Liver (tissue), 9 donors: Measurements from ENCODE around the gene RNF13. TPM values are rescaled to one million over a fixed set of nuclear protein-coding genes. Genes with fewer than 3 reads are reported as not detected.

Experiments
- DNase-seq: peaks from one replicate; pipeline ENCODE4 v3.0.0-alpha.2; 2017; ENCODE audit warnings: low spot score
- H3K27ac ChIP-seq, 2 donors: one replicate each; pipeline ENCODE4 v1.7.0; 2013; ENCODE audit warnings: inconsistent platforms in 2 of 2, low read length in 2 of 2, control low read depth in 1 of 2, low read depth in 1 of 2, mild to moderate bottlenecking in 1 of 2
- H3K27me3 ChIP-seq, 4 donors: one replicate each; pipeline versions ENCODE4 v1.6.1 to v1.7.0; 2013; ENCODE audit warnings: low read length in 3 of 4, inconsistent platforms in 1 of 4, mild to moderate bottlenecking in 1 of 4, moderate library complexity in 1 of 4; ENCODE audit not compliant: control insufficient read depth in 4 of 4, insufficient read depth in 4 of 4
- H3K36me3 ChIP-seq, 4 donors: one replicate each; pipeline versions ENCODE4 v1.6.1 to v1.7.0; 2013; ENCODE audit warnings: low read length in 3 of 4, mild to moderate bottlenecking in 3 of 4, low read depth in 1 of 4, moderate library complexity in 1 of 4; ENCODE audit not compliant: control insufficient read depth in 4 of 4, insufficient read depth in 3 of 4
- H3K4me1 ChIP-seq, 4 donors: one replicate each; pipeline versions ENCODE4 v1.6.1 to v1.7.0; 2013; ENCODE audit warnings: low read length in 3 of 4, mild to moderate bottlenecking in 3 of 4, moderate library complexity in 1 of 4; ENCODE audit not compliant: control insufficient read depth in 4 of 4, insufficient read depth in 4 of 4
- H3K4me3 ChIP-seq, 3 donors: one replicate each; pipeline versions ENCODE4 v1.6.1 to v1.7.0; 2013; ENCODE audit warnings: low read length in 3 of 3, control low read depth in 1 of 3, low read depth in 1 of 3, mild to moderate bottlenecking in 1 of 3
- H3K9ac ChIP-seq, 2 donors: one replicate each; pipeline ENCODE4 v1.7.0; 2013; ENCODE audit warnings: low read length in 2 of 2, mild to moderate bottlenecking in 2 of 2, moderate library complexity in 2 of 2, control low read depth in 1 of 2, low read depth in 1 of 2
- H3K9me3 ChIP-seq, 4 donors: one replicate each; pipeline versions ENCODE4 v1.6.1 to v1.7.0; 2013; ENCODE audit warnings: low read length in 3 of 4; ENCODE audit not compliant: control insufficient read depth in 4 of 4
- EGR1 ChIP-seq, 2 donors: IDR thresholded peaks; 2 replicates each; pipeline ENCODE4 v1.6.1; 2016 to 2018; ENCODE audit warnings: antibody characterized with exemption in 2 of 2, low read depth in 2 of 2
- FOXA1 ChIP-seq: IDR thresholded peaks from 2 replicates; pipeline ENCODE4 v1.6.1; 2016; ENCODE audit warnings: antibody characterized with exemption
- FOXA2 ChIP-seq: IDR thresholded peaks from 2 replicates; pipeline ENCODE4 v1.6.1; 2016; ENCODE audit warnings: antibody characterized with exemption
- GABPA ChIP-seq, 2 donors: IDR thresholded peaks in 1 of 2; conservative IDR thresholded peaks in 1 of 2; 2 replicates each; pipeline ENCODE4 v1.6.1; 2016; ENCODE audit warnings: antibody characterized with exemption in 2 of 2, mild to moderate bottlenecking in 1 of 2, moderate library complexity in 1 of 2
- HNF4A ChIP-seq, 2 donors: conservative IDR thresholded peaks; 2 replicates each; pipeline ENCODE4 v1.6.1; 2016; ENCODE audit warnings: antibody characterized with exemption in 2 of 2, mild to moderate bottlenecking in 2 of 2
- HNF4G ChIP-seq: IDR thresholded peaks from 2 replicates; pipeline ENCODE4 v1.6.1; 2016; ENCODE audit warnings: antibody characterized with exemption
- JUND ChIP-seq, 2 donors: IDR thresholded peaks; 2 replicates each; pipeline ENCODE4 v1.6.1; 2016; ENCODE audit warnings: antibody characterized with exemption in 2 of 2
- NR2F2 ChIP-seq: IDR thresholded peaks from 2 replicates; pipeline ENCODE4 v1.6.1; 2016; ENCODE audit warnings: antibody characterized with exemption
- RAD21 ChIP-seq, 2 donors: IDR thresholded peaks; 2 replicates each; pipeline ENCODE4 v1.6.1; 2016; ENCODE audit warnings: antibody characterized with exemption in 2 of 2, mild to moderate bottlenecking in 2 of 2
- RXRA ChIP-seq, 2 donors: IDR thresholded peaks; 2 replicates each; pipeline ENCODE4 v1.6.1; 2017 to 2018; ENCODE audit warnings: antibody characterized with exemption in 2 of 2, mild to moderate bottlenecking in 1 of 2
- SP1 ChIP-seq: IDR thresholded peaks from 2 replicates; pipeline ENCODE4 v1.6.1; 2018; ENCODE audit warnings: antibody characterized with exemption, mild to moderate bottlenecking
- TAF1 ChIP-seq: conservative IDR thresholded peaks from 2 replicates; pipeline ENCODE4 v1.6.1; 2016; ENCODE audit warnings: antibody characterized with exemption, mild to moderate bottlenecking
- YY1 ChIP-seq: IDR thresholded peaks from 2 replicates; pipeline ENCODE4 v1.6.1; 2016; ENCODE audit warnings: antibody characterized with exemption, mild to moderate bottlenecking
- WGBS: extraction: QIAGEN DNeasy Blood & Tissue Kit; methylation state at CpG from one replicate; pipeline ENCODE4 v1.1.7; 2013; 5-methylcytosine and 5-hydroxymethylcytosine counted together
- polyA plus RNA-seq, 2 donors: library from polyadenylated mRNA; stranded (reverse) in 1 of 2; unstranded in 1 of 2; fragments of 200-250 nt in 1 of 2; fragments of >200 nt in 1 of 2; fragmentation: Nextera tagmentation in 1 of 2; extraction: Ambion mirVana in 1 of 2; gene quantifications; one replicate each; pipeline versions ENCODE4 v1.2.1 to v1.2.3, GENCODE V29; 2013 to 2015
- total RNA-seq, 2 donors: library from RNA; depleted of rRNA; stranded (reverse); fragments of >200 nt; gene quantifications; one replicate each; pipeline ENCODE4 v1.2.3, GENCODE V29; 2014
- TF ChIP-seq, protein P1 (sequence below): IDR thresholded peaks from 2 replicates; pipeline ENCODE4 v1.6.1; 2016; ENCODE audit warnings: antibody characterized with exemption, mild to moderate bottlenecking
- TF ChIP-seq, protein P2 (sequence below): fragments of 150-350 bp; IDR thresholded peaks from 2 replicates; pipeline ENCODE4 v1.5.1; 2017; ENCODE audit warnings: improper control_type of control experiment, low read depth, low read length; ENCODE audit not compliant: missing input control
- TF ChIP-seq, protein P3 (sequence below): IDR thresholded peaks from 2 replicates; pipeline ENCODE4 v1.6.1; 2016; ENCODE audit warnings: antibody characterized with exemption
- TF ChIP-seq, protein P4 (sequence below): IDR thresholded peaks from 2 replicates; pipeline ENCODE4 v1.6.1; 2016; ENCODE audit warnings: antibody characterized with exemption
- TF ChIP-seq, protein P5 (sequence below): IDR thresholded peaks from 2 replicates; pipeline ENCODE4 v1.6.1; 2016; ENCODE audit warnings: antibody characterized with exemption
- donor health status: healthy.
- donor health status: healthy.
- donor health status: healthy.
- donor health status: healthy.
- donor health status: healthy.

The RNF13 gene
- total and polyA plus RNA-seq, 4 donors = 31.3 to 70.5 (median 59.9) TPM

DNA sequence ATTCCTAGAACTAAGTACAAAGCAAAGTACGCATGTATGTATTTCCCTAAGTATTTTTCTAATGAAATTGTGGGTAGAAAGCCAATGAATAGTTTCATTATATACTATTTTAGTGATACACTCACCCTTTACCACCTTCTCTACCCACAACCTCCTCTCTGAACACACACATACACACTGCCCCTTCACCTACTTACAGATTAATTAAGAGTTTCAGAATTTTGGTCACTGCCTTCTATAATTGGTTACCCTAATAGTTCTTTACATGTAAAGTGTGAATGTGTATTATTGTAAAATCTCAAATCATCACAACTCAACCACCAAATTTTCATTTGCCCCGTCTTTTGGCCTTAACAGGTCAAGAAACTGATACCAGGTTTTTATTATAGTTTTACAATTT is 150.5 kb downstream of the RNF13 start:
- WGBS = 97% methylated on average over 2 of the region's 2 CpGs
- H3K9ac ChIP-seq = no peak overlapping the region
- no peak overlapping the region for H3K4me3 ChIP-seq
- H3K36me3 ChIP-seq = no peaks in the 10 kb centered on the region
- H3K27ac ChIP-seq = no peak overlapping the region
- no peaks in the 10 kb centered on the region for H3K27me3 ChIP-seq
- no peak for DNase-seq
- peaks cover 1 to 7% (median 5%) of the 10 kb centered on the region in 4 donors for H3K4me1 ChIP-seq
- no peaks in the 10 kb centered on the region for H3K9me3 ChIP-seq
- no peak for TF ChIP-seq RXRA (IDR thresholded peaks at IDR 0.05)
- TF ChIP-seq, protein P1, sequence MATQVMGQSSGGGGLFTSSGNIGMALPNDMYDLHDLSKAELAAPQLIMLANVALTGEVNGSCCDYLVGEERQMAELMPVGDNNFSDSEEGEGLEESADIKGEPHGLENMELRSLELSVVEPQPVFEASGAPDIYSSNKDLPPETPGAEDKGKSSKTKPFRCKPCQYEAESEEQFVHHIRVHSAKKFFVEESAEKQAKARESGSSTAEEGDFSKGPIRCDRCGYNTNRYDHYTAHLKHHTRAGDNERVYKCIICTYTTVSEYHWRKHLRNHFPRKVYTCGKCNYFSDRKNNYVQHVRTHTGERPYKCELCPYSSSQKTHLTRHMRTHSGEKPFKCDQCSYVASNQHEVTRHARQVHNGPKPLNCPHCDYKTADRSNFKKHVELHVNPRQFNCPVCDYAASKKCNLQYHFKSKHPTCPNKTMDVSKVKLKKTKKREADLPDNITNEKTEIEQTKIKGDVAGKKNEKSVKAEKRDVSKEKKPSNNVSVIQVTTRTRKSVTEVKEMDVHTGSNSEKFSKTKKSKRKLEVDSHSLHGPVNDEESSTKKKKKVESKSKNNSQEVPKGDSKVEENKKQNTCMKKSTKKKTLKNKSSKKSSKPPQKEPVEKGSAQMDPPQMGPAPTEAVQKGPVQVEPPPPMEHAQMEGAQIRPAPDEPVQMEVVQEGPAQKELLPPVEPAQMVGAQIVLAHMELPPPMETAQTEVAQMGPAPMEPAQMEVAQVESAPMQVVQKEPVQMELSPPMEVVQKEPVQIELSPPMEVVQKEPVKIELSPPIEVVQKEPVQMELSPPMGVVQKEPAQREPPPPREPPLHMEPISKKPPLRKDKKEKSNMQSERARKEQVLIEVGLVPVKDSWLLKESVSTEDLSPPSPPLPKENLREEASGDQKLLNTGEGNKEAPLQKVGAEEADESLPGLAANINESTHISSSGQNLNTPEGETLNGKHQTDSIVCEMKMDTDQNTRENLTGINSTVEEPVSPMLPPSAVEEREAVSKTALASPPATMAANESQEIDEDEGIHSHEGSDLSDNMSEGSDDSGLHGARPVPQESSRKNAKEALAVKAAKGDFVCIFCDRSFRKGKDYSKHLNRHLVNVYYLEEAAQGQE = no peak
- no peak for TF ChIP-seq HNF4A (conservative IDR thresholded peaks at IDR 0.05)
- TF ChIP-seq, protein P2, sequence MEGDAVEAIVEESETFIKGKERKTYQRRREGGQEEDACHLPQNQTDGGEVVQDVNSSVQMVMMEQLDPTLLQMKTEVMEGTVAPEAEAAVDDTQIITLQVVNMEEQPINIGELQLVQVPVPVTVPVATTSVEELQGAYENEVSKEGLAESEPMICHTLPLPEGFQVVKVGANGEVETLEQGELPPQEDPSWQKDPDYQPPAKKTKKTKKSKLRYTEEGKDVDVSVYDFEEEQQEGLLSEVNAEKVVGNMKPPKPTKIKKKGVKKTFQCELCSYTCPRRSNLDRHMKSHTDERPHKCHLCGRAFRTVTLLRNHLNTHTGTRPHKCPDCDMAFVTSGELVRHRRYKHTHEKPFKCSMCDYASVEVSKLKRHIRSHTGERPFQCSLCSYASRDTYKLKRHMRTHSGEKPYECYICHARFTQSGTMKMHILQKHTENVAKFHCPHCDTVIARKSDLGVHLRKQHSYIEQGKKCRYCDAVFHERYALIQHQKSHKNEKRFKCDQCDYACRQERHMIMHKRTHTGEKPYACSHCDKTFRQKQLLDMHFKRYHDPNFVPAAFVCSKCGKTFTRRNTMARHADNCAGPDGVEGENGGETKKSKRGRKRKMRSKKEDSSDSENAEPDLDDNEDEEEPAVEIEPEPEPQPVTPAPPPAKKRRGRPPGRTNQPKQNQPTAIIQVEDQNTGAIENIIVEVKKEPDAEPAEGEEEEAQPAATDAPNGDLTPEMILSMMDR = no peak
- TF ChIP-seq FOXA2 = no peak
- no peak for TF ChIP-seq HNF4G
- no peak for TF ChIP-seq RAD21 (IDR thresholded peaks at IDR 0.05)
- TF ChIP-seq TAF1 = no peak
- TF ChIP-seq, protein P3, sequence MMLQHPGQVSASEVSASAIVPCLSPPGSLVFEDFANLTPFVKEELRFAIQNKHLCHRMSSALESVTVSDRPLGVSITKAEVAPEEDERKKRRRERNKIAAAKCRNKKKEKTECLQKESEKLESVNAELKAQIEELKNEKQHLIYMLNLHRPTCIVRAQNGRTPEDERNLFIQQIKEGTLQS = no peak
- TF ChIP-seq EGR1 (IDR thresholded peaks at IDR 0.05; ENCODE audit: low read depth in 2 of 2) = no peak

DNA sequence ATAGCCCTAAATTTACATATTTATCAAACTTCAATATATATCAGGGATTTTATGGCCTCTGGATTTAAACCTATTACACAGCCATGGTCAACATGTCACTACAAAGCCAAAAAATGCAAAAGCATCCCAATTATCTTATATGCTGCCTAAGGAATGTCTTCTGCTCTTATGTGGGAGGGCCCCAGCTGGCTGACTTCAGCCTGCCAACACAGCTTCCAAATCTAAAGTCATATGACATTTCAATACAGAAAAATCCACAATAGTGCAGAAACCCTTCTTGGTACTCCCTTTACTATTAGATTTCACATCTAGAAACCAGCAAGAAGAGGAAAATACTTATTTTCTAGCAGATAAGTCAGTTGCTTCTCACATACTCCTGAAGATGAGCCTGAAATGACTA is 151.3 kb downstream of the RNF13 start:
- H3K27me3 ChIP-seq = no peaks in the 10 kb centered on the region
- TF ChIP-seq, protein P4, sequence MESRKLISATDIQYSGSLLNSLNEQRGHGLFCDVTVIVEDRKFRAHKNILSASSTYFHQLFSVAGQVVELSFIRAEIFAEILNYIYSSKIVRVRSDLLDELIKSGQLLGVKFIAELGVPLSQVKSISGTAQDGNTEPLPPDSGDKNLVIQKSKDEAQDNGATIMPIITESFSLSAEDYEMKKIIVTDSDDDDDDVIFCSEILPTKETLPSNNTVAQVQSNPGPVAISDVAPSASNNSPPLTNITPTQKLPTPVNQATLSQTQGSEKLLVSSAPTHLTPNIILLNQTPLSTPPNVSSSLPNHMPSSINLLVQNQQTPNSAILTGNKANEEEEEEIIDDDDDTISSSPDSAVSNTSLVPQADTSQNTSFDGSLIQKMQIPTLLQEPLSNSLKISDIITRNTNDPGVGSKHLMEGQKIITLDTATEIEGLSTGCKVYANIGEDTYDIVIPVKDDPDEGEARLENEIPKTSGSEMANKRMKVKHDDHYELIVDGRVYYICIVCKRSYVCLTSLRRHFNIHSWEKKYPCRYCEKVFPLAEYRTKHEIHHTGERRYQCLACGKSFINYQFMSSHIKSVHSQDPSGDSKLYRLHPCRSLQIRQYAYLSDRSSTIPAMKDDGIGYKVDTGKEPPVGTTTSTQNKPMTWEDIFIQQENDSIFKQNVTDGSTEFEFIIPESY = no peak
- TF ChIP-seq HNF4A (conservative IDR thresholded peaks at IDR 0.05) = no peak
- no peak for TF ChIP-seq NR2F2
- TF ChIP-seq EGR1 (IDR thresholded peaks at IDR 0.05; ENCODE audit: low read depth in 2 of 2) = no peak
- TF ChIP-seq YY1 = no peak
- TF ChIP-seq RAD21 (IDR thresholded peaks at IDR 0.05) = no peak
- TF ChIP-seq, protein P1 = no peak
- TF ChIP-seq, protein P3 = no peak
- TF ChIP-seq TAF1 = no peak
- TF ChIP-seq, protein P2 = no peak
- TF ChIP-seq GABPA (IDR thresholded peaks at IDR 0.05 in 1 of 2, conservative IDR thresholded peaks at IDR 0.05 in 1 of 2) = no peak
- TF ChIP-seq FOXA1 = no peak
- TF ChIP-seq, protein P5, sequence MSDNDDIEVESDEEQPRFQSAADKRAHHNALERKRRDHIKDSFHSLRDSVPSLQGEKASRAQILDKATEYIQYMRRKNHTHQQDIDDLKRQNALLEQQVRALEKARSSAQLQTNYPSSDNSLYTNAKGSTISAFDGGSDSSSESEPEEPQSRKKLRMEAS = no peak
- no peak for TF ChIP-seq JUND (IDR thresholded peaks at IDR 0.05)
- no peak for TF ChIP-seq SP1
- TF ChIP-seq HNF4G = no peak

More for the DNA sequence above, 151.3 kb downstream of the RNF13 start:
- DNase-seq = no peak
- Histone ChIP-seq H3K9ac (no peak overlapping the region), H3K4me1 (peaks cover 0 to 7% (median 2%) of the 10 kb centered on the region in 4 donors), H3K9me3 (no peaks in the 10 kb centered on the region), H3K4me3 (no peak overlapping the region), H3K27ac (no peak overlapping the region), H3K36me3 (no peaks in the 10 kb centered on the region)
